22Rv1 (cell line): ENCODE results near the gene CCDC200.
"Not testable (repeated sequence)": the region's sequence is repeated elsewhere in the genome, so short reads cannot be mapped to it uniquely, and the experiment has no call there.

Experiments used
- H3K27ac ChIP-seq: fragments of 450-650 bp; 2 replicates; pipeline ENCODE4 v1.5.1; 2017
- CTCF ChIP-seq: fragments of 450-650 bp; IDR thresholded peaks from 2 replicates; pipeline ENCODE4 v1.5.1; 2017; ENCODE audit warnings: mild to moderate bottlenecking
- ZFX ChIP-seq: fragments of 450-650 bp; IDR thresholded peaks from 2 replicates; pipeline ENCODE4 v1.6.1; 2017; ENCODE audit warnings: antibody characterized with exemption, borderline replicate concordance

Gene CCDC200

GRCh38 chr17:43199633-43200032 lies 28.8 kb downstream of the CCDC200 start:
- H3K27ac ChIP-seq = no peak overlapping the region
- TF ChIP-seq CTCF = no peak

- no peak overlapping the region for H3K27ac ChIP-seq
- TF ChIP-seq ZFX = no peak
These were observed 35.2 kb downstream of the CCDC200 start for GRCh38 chr17:43193251-43193650.

- not testable (repeated sequence) for H3K27ac ChIP-seq
These were observed 41.8 kb downstream of the CCDC200 start for GRCh38 chr17:43186656-43187055.

- H3K27ac ChIP-seq = no peak overlapping the region
- TF ChIP-seq ZFX = no peak
- no peak for TF ChIP-seq CTCF
These were observed 44.5 kb downstream of the CCDC200 start for GRCh38 chr17:43183921-43184320.

GRCh38 chr17:43176119-43176570 lies 52.3 kb downstream of the CCDC200 start:
- no peak overlapping the region; the same call in 1 of the 2 replicates for H3K27ac ChIP-seq
- TF ChIP-seq ZFX (no peak), CTCF (no peak)

- no peak overlapping the region; the same call in 1 of the 2 replicates for H3K27ac ChIP-seq
- TF ChIP-seq ZFX = no peak
- TF ChIP-seq CTCF = no peak
These were observed 53.0 kb downstream of the CCDC200 start for GRCh38 chr17:43175213-43176118.

GRCh38 chr17:43171586-43172487 lies 56.6 kb downstream of the CCDC200 start:
- peak overlapping the region; percentile 93 for H3K27ac ChIP-seq
- TF ChIP-seq ZFX (no peak), CTCF (0 out of 2 replicates have a peak, but pooled peaks have one; percentile 14)
